NCI-H1105 (cell line): Measurements from ENCODE around the gene VPS37B.
"Not testable (repeated sequence)": the region's sequence is repeated elsewhere in the genome, so short reads cannot be mapped to it uniquely, and the experiment has no call there.

Source experiments
- DNase-seq: peaks from one replicate; lab custom pipeline; 2025; lab: John Stamatoyannopoulos, UW

The VPS37B gene

GRCh38 chr12:122908915-122909314, 13.0 kb upstream of the VPS37B start:
- no peak for DNase-seq

- DNase-seq: not testable (repeated sequence)
Observed at GRCh38 chr12:122905258-122905657, 9.3 kb upstream of the VPS37B start.

GRCh38 chr12:122903693-122904034, 7.7 kb upstream of the VPS37B start:
- no peak for DNase-seq

GRCh38 chr12:122902854-122903692, 7.1 kb upstream of the VPS37B start:
- DNase-seq: no peak

- DNase-seq: no peak
Observed at GRCh38 chr12:122899887-122900286, 4.0 kb upstream of the VPS37B start.

- no peak for DNase-seq
Observed at GRCh38 chr12:122896662-122897061, 738 bp upstream of the VPS37B start.

GRCh38 chr12:122895320-122895703, 612 bp downstream of the VPS37B start:
- no peak for DNase-seq

GRCh38 chr12:122894193-122895121, 1.5 kb downstream of the VPS37B start:
- DNase-seq: no peak

GRCh38 chr12:122893208-122894153, 2.4 kb downstream of the VPS37B start:
- no peak for DNase-seq

GRCh38 chr12:122892724-122893123, 3.2 kb downstream of the VPS37B start:
- not testable (repeated sequence) for DNase-seq

- DNase-seq: no peak
Observed at GRCh38 chr12:122891661-122892525, 4.0 kb downstream of the VPS37B start.

- no peak for DNase-seq
Observed at GRCh38 chr12:122889761-122890520, 6.0 kb downstream of the VPS37B start.

- peak; percentile 71 for DNase-seq
Observed at GRCh38 chr12:122888232-122888752, 7.6 kb downstream of the VPS37B start.

GRCh38 chr12:122887819-122888212, 8.1 kb downstream of the VPS37B start:
- DNase-seq: no peak

GRCh38 chr12:122886851-122887818, 8.8 kb downstream of the VPS37B start:
- DNase-seq: no peak

GRCh38 chr12:122886161-122886560, 9.8 kb downstream of the VPS37B start:
- no peak for DNase-seq

- DNase-seq: no peak
Observed at GRCh38 chr12:122884860-122885259, 11.1 kb downstream of the VPS37B start.

- DNase-seq: no peak
Observed at GRCh38 chr12:122884091-122884826, 11.7 kb downstream of the VPS37B start.
